ENCODE data around the gene CDHR1. TPM values are rescaled to one million over a fixed set of nuclear protein-coding genes. Genes with fewer than 3 reads are reported as not detected.

CDHR1 gene
- total RNA-seq, 1 experiment from 2014 or later: not detected

Other genes with a start within 250 kb of the CDHR1 start
- gene GHITM, start 55.0 kb upstream of the CDHR1 start, total RNA-seq (2014; rRNA removed; shearing (Covaris generic); ENCODE audit: low replicate concordance): 204 and 205 TPM in 2 replicates
- gene GPR15LG, start 20.7 kb upstream of the CDHR1 start, total RNA-seq (2014; rRNA removed; shearing (Covaris generic); ENCODE audit: low replicate concordance): not detected in 2 replicates
- gene LRIT2, start 31.0 kb downstream of the CDHR1 start, total RNA-seq (2014; rRNA removed; shearing (Covaris generic); ENCODE audit: low replicate concordance): not detected in 2 replicates
- not detected in 2 replicates for gene LRIT1, start 47.0 kb downstream of the CDHR1 start, total RNA-seq (2014; rRNA removed; shearing (Covaris generic); ENCODE audit: low replicate concordance)
- gene RGR, start 50.5 kb downstream of the CDHR1 start, total RNA-seq (2014; rRNA removed; shearing (Covaris generic); ENCODE audit: low replicate concordance): not detected in 2 replicates
- gene CCSER2, start 134.1 kb downstream of the CDHR1 start, total RNA-seq (2014; rRNA removed; shearing (Covaris generic); ENCODE audit: low replicate concordance): 9.5 and 24.9 TPM in 2 replicates